ENCODE results near the gene IL1B. TPM values are rescaled to one million over a fixed set of nuclear protein-coding genes. Genes with fewer than 3 reads are reported as not detected.

The IL1B gene
- total RNA-seq, 1 experiment from 2014 or later: not detected

GRCh38 chr2:112831513-112831845, 5.1 kb downstream of the IL1B start:
- ChIA-PET CTCF (no interaction called here), POLR2A (no interaction called here)
- DNase-seq (ENCODE audit: low read depth, low spot score) (no peak), ATAC-seq (no peak)
- no peak overlapping the region for H3K4me3 ChIP-seq (ENCODE audit: low read depth in 2 of 2, low read length in 2 of 2)
- H3K9me3 ChIP-seq (ENCODE audit: control insufficient read depth, insufficient read depth, low read depth, low read length): no peaks in the 10 kb centered on the region
- no peak overlapping the region for H3K27ac ChIP-seq (ENCODE audit: low read length)
- intact Hi-C loops (cut with micrococcal nuclease; ENCODE audit: unreplicated experiment) (no loop called here), in situ Hi-C loops (cut with HindIII; ENCODE audit: low pct_unique_long_range_greater_than_20kb, low sequenced_read_pairs) (no loop called here)
- H3K4me1 ChIP-seq (ENCODE audit: control insufficient read depth, insufficient read depth, low read length): no peaks in the 10 kb centered on the region
- peaks cover 2% of the 10 kb centered on the region; the same call in 1 of the 2 replicates for H3K27me3 ChIP-seq (ENCODE audit: control insufficient read depth, insufficient read depth, low read length)
- TF ChIP-seq POLR2AphosphoS5 (IDR thresholded peaks at IDR 0.05; ENCODE audit: low read depth, low read length): no peak
- no peak for TF ChIP-seq REST (IDR thresholded peaks at IDR 0.05; ENCODE audit: insufficient read depth in 1 of 2, low read depth in 2 of 2, low read length in 1 of 2)
- no peak for TF ChIP-seq SIN3A (IDR thresholded peaks at IDR 0.05; ENCODE audit: borderline replicate concordance, insufficient read depth, low read depth, low read length)
- TF ChIP-seq TCF7L2 (IDR thresholded peaks at IDR 0.05; ENCODE audit: low read depth, low read length): no peak
- TF ChIP-seq CTCF (IDR thresholded peaks at IDR 0.05): no peak
- H3K36me3 ChIP-seq (ENCODE audit: control insufficient read depth, insufficient read depth, low read length): no peaks in the 10 kb centered on the region
- no TSS peak for BruUV-seq (replicated peaks)

- Histone ChIP-seq H3K9me3 (ENCODE audit: control insufficient read depth, insufficient read depth, low read depth, low read length) (no peaks in the 10 kb centered on the region), H3K4me1 (ENCODE audit: control insufficient read depth, insufficient read depth, low read length) (no peaks in the 10 kb centered on the region), H3K36me3 (ENCODE audit: control insufficient read depth, insufficient read depth, low read length) (no peaks in the 10 kb centered on the region), H3K27ac (ENCODE audit: low read length) (no peak overlapping the region), H3K4me3 (ENCODE audit: low read depth in 2 of 2, low read length in 2 of 2) (no peak overlapping the region), H3K27me3 (ENCODE audit: control insufficient read depth, insufficient read depth, low read length) (peaks cover 2% of the 10 kb centered on the region; the same call in 1 of the 2 replicates)
- ChIA-PET CTCF (no interaction called here), POLR2A (interaction anchor here (0.7 kb wide), 1 partner anchor 10 kb away, joined by 3 read pairs; no protein-coding TSS in a partner anchor)
- no TSS peak for BruUV-seq (replicated peaks)
- TF ChIP-seq POLR2AphosphoS5 (IDR thresholded peaks at IDR 0.05; ENCODE audit: low read depth, low read length) (no peak), TCF7L2 (IDR thresholded peaks at IDR 0.05; ENCODE audit: low read depth, low read length) (no peak)
- in situ Hi-C loops (cut with HindIII; ENCODE audit: low pct_unique_long_range_greater_than_20kb, low sequenced_read_pairs) (no loop called here), intact Hi-C loops (cut with micrococcal nuclease; ENCODE audit: unreplicated experiment) (no loop called here)
- ATAC-seq (no peak), DNase-seq (ENCODE audit: low read depth, low spot score) (no peak)
Measured at GRCh38 chr2:112830682-112831512, 5.7 kb downstream of the IL1B start.
